Left forelimb (tissue), 1 donor: Measurements from ENCODE around the gene CAPNS2.

Experiments used
- DNase-seq: peaks from one replicate; pipeline ENCODE4 v3.0.0-alpha.2; 2018; ENCODE audit warnings: low spot score

CAPNS2 gene

GRCh38 chr16:55566432-55567175 is at the start of gene CAPNS2:
TSS of gene CAPNS2 (plus strand) at chr16:55566684. CDS start at chr16:55566757, 73 bp downstream.
- DNase-seq: no peak

GRCh38 chr16:55521792-55522191 is 44.7 kb upstream of the CAPNS2 start:
- no peak for DNase-seq

- no peak for DNase-seq
Observed at GRCh38 chr16:55526441-55526840, 40.0 kb upstream of the CAPNS2 start.

- no peak for DNase-seq
Observed at GRCh38 chr16:55527885-55528284, 38.6 kb upstream of the CAPNS2 start.

- no peak for DNase-seq
Observed at GRCh38 chr16:55529018-55529417, 37.5 kb upstream of the CAPNS2 start.

- DNase-seq: no peak
Observed at GRCh38 chr16:55530316-55530856, 36.1 kb upstream of the CAPNS2 start.

- no peak for DNase-seq
Observed at GRCh38 chr16:55532227-55532626, 34.3 kb upstream of the CAPNS2 start.

GRCh38 chr16:55534756-55535155 is 31.7 kb upstream of the CAPNS2 start:
- DNase-seq: no peak

- DNase-seq: no peak
Observed at GRCh38 chr16:55539049-55539448, 27.4 kb upstream of the CAPNS2 start.

GRCh38 chr16:55539488-55539887 is 27.0 kb upstream of the CAPNS2 start:
- no peak for DNase-seq

- no peak for DNase-seq
Observed at GRCh38 chr16:55540221-55540620, 26.3 kb upstream of the CAPNS2 start.

GRCh38 chr16:55542459-55543082 is 23.9 kb upstream of the CAPNS2 start:
- no peak for DNase-seq

- DNase-seq: no peak
Observed at GRCh38 chr16:55543472-55543871, 23.0 kb upstream of the CAPNS2 start.

GRCh38 chr16:55552621-55553020 is 13.9 kb upstream of the CAPNS2 start:
- no peak for DNase-seq

- DNase-seq: no peak
Observed at GRCh38 chr16:55555436-55555835, 11.0 kb upstream of the CAPNS2 start.

- no peak for DNase-seq
Observed at GRCh38 chr16:55557186-55557585, 9.3 kb upstream of the CAPNS2 start.

GRCh38 chr16:55559233-55559632 is 7.3 kb upstream of the CAPNS2 start:
- no peak for DNase-seq

- no peak for DNase-seq
Observed at GRCh38 chr16:55559933-55560516, 6.5 kb upstream of the CAPNS2 start.

- no peak for DNase-seq
Observed at GRCh38 chr16:55561319-55561848, 5.1 kb upstream of the CAPNS2 start.

- DNase-seq: no peak
Observed at GRCh38 chr16:55562936-55563335, 3.5 kb upstream of the CAPNS2 start.

GRCh38 chr16:55563797-55564196 is 2.7 kb upstream of the CAPNS2 start:
- DNase-seq: no peak

- DNase-seq: no peak
Observed at GRCh38 chr16:55565086-55565485, 1.4 kb upstream of the CAPNS2 start.

- DNase-seq: no peak
Observed at GRCh38 chr16:55567382-55567781, 898 bp downstream of the CAPNS2 start.
